Stimulated activated CD8-positive, alpha-beta memory T cell treated with anti-CD3 and anti-CD28 coated beads, Interleukin-12 subunit alpha, Interleukin-12 subunit beta, amount 100 ng/mL, for 1 hour (primary cell): ENCODE measurements around the gene PDE6H.

Source experiments
- DNase-seq: peaks from one replicate; pipeline ENCODE4 v3.0.0-alpha.2; 2020; ENCODE audit warnings: low read depth

The PDE6H gene

DNA sequence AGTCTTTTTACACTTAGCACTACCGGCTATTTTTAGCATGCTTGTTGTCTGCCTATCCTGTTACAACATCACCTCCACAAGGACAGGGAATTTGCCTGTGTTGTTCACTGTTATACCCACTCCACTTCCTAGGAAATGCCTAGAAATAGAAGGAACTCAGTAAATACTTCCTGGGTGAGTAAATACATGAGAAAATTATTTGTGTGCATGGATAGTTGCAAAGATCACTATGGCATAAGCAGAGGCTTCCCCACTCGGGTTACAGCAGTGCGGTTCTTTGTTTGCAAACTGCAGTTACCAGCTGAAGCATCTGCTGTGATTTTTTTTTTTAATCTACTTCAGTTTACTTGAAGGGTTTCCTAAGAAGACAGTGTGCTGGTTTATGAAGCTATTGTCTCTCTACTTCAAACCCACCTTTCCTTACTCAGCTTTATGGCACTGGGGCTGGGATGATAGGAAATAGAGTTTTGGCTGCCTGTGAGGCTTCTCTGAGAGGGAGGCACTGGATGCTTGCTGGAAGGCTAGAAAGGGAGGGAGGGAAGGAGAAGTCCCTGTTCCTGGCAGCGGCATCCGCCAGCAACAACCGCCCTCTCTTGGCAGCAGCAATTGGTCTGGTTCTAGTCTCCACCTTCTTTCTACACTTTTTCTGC, 29.0 kb downstream of the PDE6H start:
- no peak for DNase-seq

DNA sequence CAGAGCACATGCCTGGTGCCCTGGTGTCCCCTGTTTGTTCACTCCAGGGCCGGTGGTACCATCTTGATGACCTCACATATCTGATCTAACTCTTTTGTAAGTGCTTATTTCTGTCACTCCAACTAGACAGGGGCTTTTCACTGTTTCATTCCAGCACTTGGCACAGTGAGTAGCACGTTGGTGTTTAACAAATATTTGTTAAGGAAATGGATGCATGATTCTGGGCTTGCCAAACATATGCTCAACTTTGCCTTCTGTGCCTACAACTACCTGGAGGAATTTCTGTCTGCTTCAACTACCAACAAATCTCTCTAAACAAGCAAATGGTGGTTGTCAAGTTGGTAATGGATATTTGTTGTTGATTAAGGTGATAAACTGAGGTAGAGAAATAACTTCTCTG, 31.6 kb downstream of the PDE6H start:
- DNase-seq: no peak

DNA sequence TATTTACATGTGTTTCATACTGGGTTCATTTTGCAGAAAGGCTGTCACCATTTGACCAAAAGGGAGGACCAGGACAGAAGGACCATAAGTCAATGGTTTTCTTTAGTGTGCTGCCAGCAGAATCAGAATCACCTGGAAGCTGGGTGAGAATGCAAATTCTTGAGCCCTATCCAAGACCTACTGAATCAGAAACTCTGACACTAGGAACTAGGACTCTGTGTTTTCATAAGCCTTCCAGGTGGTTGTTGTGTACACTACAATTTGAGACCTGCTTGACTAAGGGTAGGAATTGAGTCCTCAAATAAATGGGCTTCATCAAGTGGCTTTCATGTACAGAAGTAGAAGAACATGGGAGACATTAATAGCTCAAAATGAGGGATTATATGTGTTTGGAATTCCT, 32.2 kb downstream of the PDE6H start:
- DNase-seq: no peak

DNA sequence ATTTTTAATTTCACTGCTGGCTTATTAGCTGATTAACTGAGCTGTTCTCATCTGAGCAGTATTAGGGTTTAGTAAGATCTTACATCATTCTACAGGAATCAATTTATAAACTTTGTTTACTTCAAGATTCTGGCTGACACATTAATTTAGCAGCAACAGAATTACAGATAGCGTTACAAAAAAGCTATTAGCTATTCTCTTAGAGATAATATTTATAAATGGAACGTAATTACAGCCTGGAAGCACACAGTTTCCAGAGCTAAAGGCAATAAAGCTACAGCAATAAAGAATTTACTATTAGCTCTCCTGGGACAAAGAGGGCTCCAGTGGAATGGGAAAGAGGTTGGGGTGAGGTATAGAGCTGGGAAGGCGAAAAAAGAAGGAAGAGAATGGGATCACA, 34.7 kb downstream of the PDE6H start:
- no peak for DNase-seq

DNA sequence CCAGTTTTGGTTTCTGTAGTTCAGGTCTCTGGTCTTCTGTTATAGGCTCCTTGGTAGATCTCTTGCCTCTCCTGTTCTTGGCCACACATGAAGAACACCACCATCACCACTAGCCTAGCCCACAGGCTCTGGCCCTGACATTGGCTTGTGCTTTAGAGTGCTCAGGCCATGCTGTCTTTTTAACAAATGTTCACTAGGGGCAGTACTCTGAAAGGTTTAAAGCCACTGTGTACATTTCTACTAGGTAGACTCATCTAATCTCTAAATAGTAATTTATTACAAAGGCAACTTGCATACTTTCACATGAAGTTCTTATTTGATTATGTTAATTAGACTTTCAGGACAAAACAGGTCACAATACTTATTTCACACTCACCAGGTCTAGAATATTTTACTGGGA, 38.3 kb downstream of the PDE6H start:
- no peak for DNase-seq

DNA sequence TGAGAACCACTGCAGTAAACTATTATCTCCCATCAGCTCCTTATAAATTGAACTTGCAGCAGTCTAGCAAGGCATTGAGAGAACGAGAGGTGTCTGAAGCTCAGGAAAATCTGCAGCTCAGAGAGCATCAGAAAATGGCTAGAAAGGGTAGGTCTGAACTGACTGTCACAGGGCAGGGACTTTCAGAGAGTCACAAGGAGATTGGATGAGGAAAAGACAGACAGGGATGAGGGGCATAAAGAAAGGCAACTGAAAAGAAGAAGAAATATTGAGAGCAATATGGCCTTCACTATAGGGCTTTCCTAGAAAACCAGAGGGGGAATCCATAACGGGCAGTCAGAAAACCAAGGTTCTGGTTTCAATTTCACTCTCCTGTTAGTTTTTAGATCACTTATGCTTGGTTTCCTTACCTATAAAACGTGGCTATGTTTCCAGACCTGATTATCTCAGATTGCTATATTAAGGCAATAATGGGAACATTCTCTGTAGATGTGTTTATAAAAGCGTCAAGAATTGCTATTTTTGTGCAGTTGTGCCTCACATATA, 40.9 kb downstream of the PDE6H start:
- no peak for DNase-seq

DNA sequence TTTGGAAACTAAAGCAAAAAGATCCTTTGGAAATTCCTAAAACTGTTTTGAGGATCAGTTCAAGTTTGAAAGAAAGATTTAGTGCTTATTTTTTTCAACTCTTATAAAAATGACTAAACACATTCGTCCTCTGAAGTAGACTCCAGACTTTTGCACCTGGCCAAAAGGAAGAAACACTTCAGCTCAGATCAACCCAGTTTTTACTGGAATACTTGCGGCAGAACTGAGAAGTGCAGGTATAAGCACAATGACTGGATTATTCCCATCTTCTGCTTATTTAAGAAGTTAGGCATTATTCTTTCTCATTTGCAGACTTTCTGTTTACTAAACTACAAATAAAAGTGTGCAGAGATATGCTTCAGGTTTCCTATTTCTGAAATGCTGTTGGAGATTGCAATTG, 41.9 kb downstream of the PDE6H start:
- DNase-seq: no peak

DNA sequence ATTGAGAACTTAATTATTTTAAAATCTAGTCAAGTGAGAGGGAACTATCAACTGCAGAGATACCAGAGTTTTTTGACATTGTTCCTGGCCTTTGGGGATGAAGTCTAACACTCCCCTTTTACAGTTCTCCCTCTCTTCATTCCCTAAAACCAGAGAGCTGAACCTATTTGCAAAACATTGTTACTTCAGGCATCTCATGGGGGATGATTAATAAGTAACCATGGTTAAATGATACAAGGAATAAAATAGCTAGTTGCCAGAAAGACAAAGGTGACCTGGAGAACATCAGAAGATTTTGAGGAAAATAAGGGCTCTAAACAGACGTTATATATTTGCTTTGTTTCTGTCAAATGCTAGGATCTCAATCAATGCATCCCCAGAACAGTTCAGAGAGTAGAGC, 42.3 kb downstream of the PDE6H start:
- no peak for DNase-seq

DNA sequence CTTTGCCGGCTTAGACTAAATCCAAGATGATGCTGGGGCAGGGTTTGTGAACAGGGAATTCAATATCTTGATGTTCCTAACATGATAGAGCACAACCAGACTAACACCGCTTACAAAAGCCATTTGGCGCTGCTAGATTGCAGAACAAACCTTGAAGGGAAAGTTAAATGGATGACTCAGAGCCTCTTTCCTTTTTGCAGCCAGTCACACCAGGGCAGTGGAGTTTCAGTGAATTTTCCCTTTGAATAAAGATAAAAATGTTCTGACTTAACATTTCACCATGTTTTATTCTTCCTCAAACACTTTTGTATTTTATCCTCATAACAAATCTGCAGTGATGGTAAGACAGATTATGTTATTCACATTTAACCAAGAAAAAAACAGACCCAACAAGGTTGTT, 47.3 kb downstream of the PDE6H start:
- no peak for DNase-seq
